SU-DHL-6 (cell line): Measurements from ENCODE around the gene MORC1.

Experiments
- H2AFZ ChIP-seq: fragments of 200-600 bp; sonication (generic); 2 replicates; pipeline ENCODE4 v1.6.1; 2014; ENCODE audit warnings: low read depth, mild to moderate bottlenecking, moderate library complexity, mixed read lengths, antibody characterized with exemption, low read length; ENCODE audit not compliant: severe bottlenecking
- H3F3A ChIP-seq: fragments of 200-600 bp; shearing (Covaris generic); 2 replicates; pipeline ENCODE4 v1.6.0; 2016; ENCODE audit warnings: antibody characterized with exemption, mild to moderate bottlenecking; ENCODE audit not compliant: insufficient read depth
- H3K27ac ChIP-seq: fragments of 200-600 bp; sonication (generic); 2 replicates; pipeline ENCODE4 v1.5.1; 2016; ENCODE audit warnings: low read depth, mild to moderate bottlenecking, low read length, moderate library complexity, mixed read lengths
- H3K27me3 ChIP-seq: fragments of 200-600 bp; sonication (generic), shearing (Covaris generic); 2 replicates; pipeline ENCODE4 v1.6.0; 2014; ENCODE audit warnings: mild to moderate bottlenecking, low read length
- H3K36me3 ChIP-seq: fragments of 200-600 bp; sonication (generic); 2 replicates; pipeline ENCODE4 v1.6.1; 2014; ENCODE audit warnings: mild to moderate bottlenecking, low read length, mixed read lengths
- H3K4me2 ChIP-seq: fragments of 300-600, 200-600 bp; shearing (Covaris generic), sonication (generic); 2 replicates; pipeline ENCODE4 v1.6.0; 2014; ENCODE audit warnings: low read length, low read depth, mild to moderate bottlenecking; ENCODE audit not compliant: poor library complexity, severe bottlenecking
- H3K4me3 ChIP-seq: fragments of 200-600 bp; sonication (generic); 2 replicates; pipeline ENCODE4 v1.5.1; 2014; ENCODE audit warnings: antibody characterized with exemption, low read length, mild to moderate bottlenecking, mixed read lengths; ENCODE audit not compliant: insufficient read depth, poor library complexity, severe bottlenecking
- H3K79me2 ChIP-seq: fragments of 200-600 bp; sonication (generic); 2 replicates; pipeline ENCODE4 v1.6.1; 2014; ENCODE audit warnings: mild to moderate bottlenecking, low read length, moderate library complexity; ENCODE audit not compliant: insufficient read depth
- H3K9ac ChIP-seq: fragments of 200-600 bp; sonication (generic); 2 replicates; pipeline ENCODE4 v1.7.0; 2014; ENCODE audit warnings: mild to moderate bottlenecking, low read length
- H3K9me2 ChIP-seq: fragments of 200-600 bp; sonication (generic); replicated peaks from 2 replicates; pipeline ENCODE4 v1.6.1; 2014; ENCODE audit warnings: low read length; ENCODE audit not compliant: insufficient read depth
- H3K9me3 ChIP-seq: fragments of 200-600 bp; sonication (generic); 2 replicates; pipeline ENCODE4 v1.6.1; 2014; ENCODE audit warnings: low read length, mixed read lengths; ENCODE audit not compliant: insufficient read depth
- H4K20me1 ChIP-seq: fragments of 200-600 bp; sonication (generic); 2 replicates; pipeline ENCODE4 v1.6.1; 2014; ENCODE audit warnings: low read depth, mild to moderate bottlenecking, antibody characterized with exemption, low read length, moderate library complexity, mixed read lengths
- CTCF ChIP-seq: fragments of 200-600 bp; sonication (generic); IDR thresholded peaks from one replicate; pipeline ENCODE4 v1.5.1; 2017; ENCODE audit warnings: antibody characterized with exemption, mild to moderate bottlenecking, low read length, moderate library complexity; ENCODE audit not compliant: insufficient read depth, poor library complexity, severe bottlenecking
- EZH2phosphoT487 ChIP-seq: fragments of 200-600 bp; sonication (generic), shearing (Covaris generic); conservative IDR thresholded peaks from 2 replicates; pipeline ENCODE4 v1.6.1; 2018; ENCODE audit warnings: mild to moderate bottlenecking, antibody characterized with exemption, low read length, moderate library complexity, mixed read lengths

Gene MORC1

GRCh38 chr3:109117939-109118338, at the start of gene MORC1:
Gene MORC1, minus strand, starts transcription at chr3:109118134. Its CDS starts 75 bp downstream, at chr3:109118059.
- Histone ChIP-seq H3K27me3 (no peaks in the 10 kb centered on the region), H3K36me3 (no peaks in the 10 kb centered on the region), H2AFZ (no peak within 1 kb of the TSS), H3K4me2 (no peak within 1 kb of the TSS), H3F3A (no peaks in the 10 kb centered on the region), H3K4me3 (no peak within 1 kb of the TSS), H3K27ac (no peak within 1 kb of the TSS), H3K9me3 (no peaks in the 10 kb centered on the region), H3K79me2 (no peaks in the 10 kb centered on the region), H4K20me1 (no peaks in the 10 kb centered on the region), H3K9ac (no peak within 1 kb of the TSS), H3K9me2 (no peaks in the 10 kb centered on the region)
- TF ChIP-seq EZH2phosphoT487: no peak
- no peak for TF ChIP-seq CTCF

GRCh38 chr3:109165905-109166304, 48.0 kb upstream of the MORC1 start:
- H3K27me3 ChIP-seq: no peaks in the 10 kb centered on the region

DNA sequence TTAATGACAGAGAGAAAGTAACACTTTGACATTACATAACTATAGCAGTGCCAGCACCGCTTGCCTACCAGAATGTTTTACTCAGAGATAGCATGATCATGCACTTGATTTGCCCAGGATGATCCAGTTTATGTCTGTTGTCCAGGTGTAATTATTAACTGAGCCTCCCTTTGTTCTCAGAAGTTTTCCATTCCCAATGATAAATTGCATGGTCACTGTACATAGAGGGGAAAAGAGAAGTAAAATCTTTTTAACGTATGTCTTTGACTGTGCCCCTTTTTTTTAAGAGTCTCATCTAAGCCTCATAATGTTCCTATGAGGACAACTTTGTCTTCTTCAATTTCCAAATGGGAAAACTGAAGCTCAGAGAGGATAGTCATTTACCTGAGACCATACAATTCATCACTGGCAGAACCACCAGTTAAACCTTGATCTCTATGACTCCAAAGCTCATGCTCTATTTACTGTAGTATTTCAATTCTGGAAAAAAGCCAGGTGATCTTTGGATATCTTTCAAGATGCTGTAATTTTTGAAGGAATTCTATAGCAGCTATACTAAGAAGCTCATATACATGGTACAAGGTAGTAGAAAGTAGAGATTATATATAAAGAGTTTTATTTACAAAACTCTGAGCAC, 43.7 kb upstream of the MORC1 start:
- no peak overlapping the region for H3K9ac ChIP-seq
- no peaks in the 10 kb centered on the region for H4K20me1 ChIP-seq
- no peak overlapping the region for H2AFZ ChIP-seq
- TF ChIP-seq CTCF (no peak), EZH2phosphoT487 (no peak)
- no peaks in the 10 kb centered on the region for H3F3A ChIP-seq
- no peak overlapping the region for H3K27ac ChIP-seq
- no peak overlapping the region for H3K4me2 ChIP-seq
- H3K79me2 ChIP-seq: no peaks in the 10 kb centered on the region
- H3K4me3 ChIP-seq: no peak overlapping the region
- H3K36me3 ChIP-seq: no peaks in the 10 kb centered on the region
- no peaks in the 10 kb centered on the region for H3K27me3 ChIP-seq
- no peaks in the 10 kb centered on the region for H3K9me2 ChIP-seq
- H3K9me3 ChIP-seq: no peaks in the 10 kb centered on the region

More at GRCh38 chr3:109165905-109166304, 48.0 kb upstream of the MORC1 start:
- no peak overlapping the region for H3K4me3 ChIP-seq
- H2AFZ ChIP-seq: no peak overlapping the region
- no peaks in the 10 kb centered on the region for H3K9me2 ChIP-seq
- no peaks in the 10 kb centered on the region for H3K9me3 ChIP-seq
- H3K9ac ChIP-seq: no peak overlapping the region
- TF ChIP-seq CTCF (no peak), EZH2phosphoT487 (no peak)
- H3K79me2 ChIP-seq: no peaks in the 10 kb centered on the region
- no peak overlapping the region for H3K27ac ChIP-seq
- H4K20me1 ChIP-seq: no peaks in the 10 kb centered on the region
- no peaks in the 10 kb centered on the region for H3K36me3 ChIP-seq
- H3F3A ChIP-seq: no peaks in the 10 kb centered on the region
- H3K4me2 ChIP-seq: no peak overlapping the region
